IPS-20b (cell line): ENCODE results near the gene CCDC57.

Source experiments
- H3K27ac ChIP-seq: one replicate; pipeline ENCODE4 v1.5.1; 2013; ENCODE audit warnings: low read length
- H3K27me3 ChIP-seq: 2 replicates; pipeline ENCODE4 v1.6.1; 2013; ENCODE audit warnings: mild to moderate bottlenecking, low read length, inconsistent platforms; ENCODE audit not compliant: insufficient read depth
- H3K36me3 ChIP-seq: 2 replicates; pipeline ENCODE4 v1.6.1; 2013; ENCODE audit warnings: low read depth, mild to moderate bottlenecking, inconsistent platforms, low read length, moderate library complexity; ENCODE audit not compliant: insufficient read depth
- H3K4me1 ChIP-seq: 2 replicates; pipeline ENCODE4 v1.6.1; 2013; ENCODE audit warnings: mild to moderate bottlenecking, control low read depth, inconsistent platforms, low read length, moderate library complexity; ENCODE audit not compliant: insufficient read depth
- H3K4me3 ChIP-seq: 2 replicates; pipeline ENCODE4 v1.5.1; 2013; ENCODE audit warnings: mild to moderate bottlenecking, low read length, inconsistent platforms
- H3K9ac ChIP-seq: 2 replicates; pipeline ENCODE4 v1.6.1; 2013; ENCODE audit warnings: low read depth, mild to moderate bottlenecking, inconsistent platforms, low read length, moderate library complexity
- H3K9me3 ChIP-seq: 2 replicates; pipeline ENCODE4 v1.6.1; 2013; ENCODE audit warnings: mild to moderate bottlenecking, low read depth, low read length, inconsistent platforms; ENCODE audit not compliant: insufficient read depth

Gene CCDC57

DNA sequence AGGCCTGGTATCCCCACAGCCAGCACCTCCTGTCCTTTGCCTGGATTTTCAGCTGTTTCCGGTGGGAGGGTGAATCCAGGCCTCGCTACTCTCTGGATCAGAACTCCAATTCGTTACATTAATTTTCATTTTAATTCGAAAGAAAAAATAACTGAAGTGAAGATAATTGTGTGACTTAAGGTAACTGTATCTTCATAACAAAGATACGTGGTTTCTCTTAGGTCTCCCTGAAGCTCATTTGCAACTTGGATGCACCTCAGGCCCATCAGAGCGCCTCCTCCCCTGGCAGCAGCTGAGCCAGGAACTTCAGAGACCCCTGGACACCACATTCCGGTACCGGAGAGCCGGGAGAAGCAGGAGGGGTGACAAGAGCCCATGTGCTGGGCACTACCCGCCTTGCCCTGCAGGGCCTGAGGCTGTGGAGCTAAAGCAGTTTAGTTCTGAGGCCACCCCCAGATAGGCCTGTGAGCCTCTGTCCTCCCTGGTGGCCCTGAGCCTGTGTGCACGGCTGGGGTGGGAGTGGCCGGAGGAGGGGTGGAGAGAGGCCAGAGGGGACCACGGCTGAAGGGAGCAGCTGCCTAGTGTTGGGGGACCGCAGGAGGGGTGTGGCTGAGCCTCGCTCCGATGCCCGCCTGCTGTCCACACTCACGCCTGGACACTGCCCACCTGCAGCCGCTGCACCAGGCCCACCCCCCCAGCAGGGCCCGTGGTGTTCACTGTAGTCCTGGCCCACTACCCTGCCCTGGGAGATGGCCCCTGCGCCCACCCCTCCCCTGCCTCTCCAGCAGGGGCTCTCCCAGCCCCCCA, 135.7 kb downstream of the CCDC57 start:
- no peaks in the 10 kb centered on the region for H3K9me3 ChIP-seq
- H3K27me3 ChIP-seq: peaks cover 5% of the 10 kb centered on the region; the same call in 1 of the 2 replicates
- peaks cover 37% of the 10 kb centered on the region for H3K36me3 ChIP-seq
- no peak overlapping the region for H3K27ac ChIP-seq
- H3K4me3 ChIP-seq: no peak overlapping the region
- H3K9ac ChIP-seq: no peak overlapping the region
- no peaks in the 10 kb centered on the region for H3K4me1 ChIP-seq

DNA sequence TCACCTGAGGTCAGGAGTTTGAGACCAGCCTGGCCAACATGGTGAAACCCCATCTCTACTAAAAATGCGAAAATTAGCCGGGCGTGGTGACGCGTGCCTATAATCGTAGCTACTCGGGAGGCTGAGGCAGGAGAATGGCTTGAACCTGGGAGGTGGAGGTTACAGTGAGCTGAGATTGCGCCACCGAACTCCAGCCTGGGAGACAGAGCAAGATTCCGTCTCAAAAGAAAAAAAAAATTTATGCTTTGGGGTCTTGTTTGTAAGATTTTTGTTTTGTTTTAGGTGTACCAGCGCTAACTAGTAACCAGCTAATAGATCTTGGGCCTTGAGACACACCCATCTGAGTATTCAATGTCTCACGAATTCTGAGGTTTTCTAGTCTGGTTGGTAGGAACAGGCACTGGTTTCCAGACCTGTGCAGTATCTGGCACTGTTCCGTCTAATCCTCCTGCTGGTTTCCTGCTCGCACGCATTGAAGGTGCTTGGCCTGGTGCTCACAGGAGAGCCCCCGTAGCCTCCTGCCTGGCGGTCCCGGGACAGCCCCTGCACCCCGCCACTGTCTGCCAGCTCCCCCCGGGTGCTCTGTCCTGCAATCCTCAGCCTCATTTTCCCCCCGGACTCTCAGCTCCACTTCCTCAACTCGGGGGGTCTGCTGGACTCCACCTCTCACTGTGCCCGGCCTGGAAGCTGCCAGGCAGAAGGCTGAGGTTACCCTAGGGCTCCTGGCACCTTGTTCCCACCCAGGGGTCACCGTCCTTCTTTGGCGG, 136.4 kb downstream of the CCDC57 start:
- H3K9ac ChIP-seq: no peak overlapping the region
- no peak overlapping the region for H3K4me3 ChIP-seq
- no peaks in the 10 kb centered on the region for H3K9me3 ChIP-seq
- no peak overlapping the region for H3K27ac ChIP-seq
- H3K4me1 ChIP-seq: no peaks in the 10 kb centered on the region
- H3K27me3 ChIP-seq: peaks cover 5% of the 10 kb centered on the region; the same call in 1 of the 2 replicates
- peaks cover 32% of the 10 kb centered on the region for H3K36me3 ChIP-seq

DNA sequence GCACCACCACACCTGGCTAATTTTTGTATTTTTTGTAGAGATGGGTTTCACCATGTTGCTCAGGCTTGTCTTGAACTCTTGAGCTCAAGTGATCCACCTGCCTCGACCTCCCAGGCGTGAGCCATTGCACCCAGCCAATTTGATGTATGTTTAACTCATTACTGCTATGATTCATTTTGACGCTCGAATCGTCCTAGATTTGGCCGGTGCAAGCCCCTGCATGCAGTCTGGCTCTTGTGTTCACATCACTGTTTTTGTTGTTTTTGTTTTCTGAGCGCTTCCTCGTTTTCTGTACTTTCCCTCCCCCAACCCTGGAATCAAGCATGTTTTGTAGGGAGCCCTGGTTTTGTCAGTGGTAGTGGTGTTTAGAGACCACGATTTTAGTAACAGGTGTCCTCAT, 139.2 kb downstream of the CCDC57 start:
- Histone ChIP-seq H3K9me3 (no peaks in the 10 kb centered on the region), H3K9ac (no peak overlapping the region), H3K4me1 (no peaks in the 10 kb centered on the region), H3K27me3 (peaks cover 5% of the 10 kb centered on the region; the same call in 1 of the 2 replicates), H3K4me3 (no peak overlapping the region), H3K27ac (no peak overlapping the region), H3K36me3 (peaks cover 8% of the 10 kb centered on the region; the same call in 1 of the 2 replicates)

DNA sequence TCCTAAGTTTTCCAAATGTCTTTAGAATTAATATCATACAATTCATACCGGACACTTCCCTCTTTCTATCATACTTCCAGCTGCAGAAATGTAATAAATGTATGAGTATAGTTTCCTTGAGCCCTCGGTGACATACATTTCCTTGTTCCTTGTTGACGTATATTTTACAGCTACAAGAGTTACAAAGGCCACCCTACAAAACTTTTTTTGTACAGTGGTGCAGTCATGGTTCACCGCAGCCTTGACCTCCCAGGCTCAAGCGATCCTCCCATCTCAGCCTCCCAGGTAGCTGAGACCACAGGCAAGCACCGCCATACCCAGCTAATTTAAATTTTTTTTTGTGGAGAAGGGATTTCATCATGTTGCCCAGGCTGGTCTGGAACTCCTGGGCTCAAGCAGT, 139.8 kb downstream of the CCDC57 start:
- H3K4me1 ChIP-seq: no peaks in the 10 kb centered on the region
- peaks cover 5% of the 10 kb centered on the region; the same call in 1 of the 2 replicates for H3K27me3 ChIP-seq
- H3K27ac ChIP-seq: no peak overlapping the region
- 0 out of 2 replicates have a peak, but pooled peaks cover 3% of the 10 kb centered on the region for H3K36me3 ChIP-seq
- H3K9ac ChIP-seq: no peak overlapping the region
- H3K4me3 ChIP-seq: no peak overlapping the region
- no peaks in the 10 kb centered on the region for H3K9me3 ChIP-seq

DNA sequence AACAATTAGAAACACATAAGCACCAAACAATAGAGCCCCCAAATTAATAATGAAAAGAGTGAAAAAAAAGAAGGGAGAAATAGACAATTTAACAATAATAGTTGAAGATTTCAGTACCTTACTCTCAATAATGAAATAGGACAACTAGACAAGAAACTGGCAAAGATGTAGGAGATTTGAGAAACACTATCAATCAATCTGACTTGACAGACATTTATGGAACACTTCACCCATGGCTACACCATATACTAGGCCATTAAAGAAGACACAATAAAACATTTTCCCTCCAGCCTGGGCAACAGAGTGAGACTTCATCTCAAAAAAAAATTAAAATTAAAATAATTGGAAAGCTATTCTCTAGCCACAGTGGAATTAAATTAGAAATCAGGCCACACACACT, 142.0 kb downstream of the CCDC57 start:
- Histone ChIP-seq H3K27ac (no peak overlapping the region), H3K9ac (no peak overlapping the region), H3K4me1 (peaks cover 4% of the 10 kb centered on the region; the same call in 1 of the 2 replicates), H3K9me3 (no peaks in the 10 kb centered on the region), H3K27me3 (peaks cover 5% of the 10 kb centered on the region; the same call in 1 of the 2 replicates), H3K4me3 (no peak overlapping the region), H3K36me3 (no peaks in the 10 kb centered on the region)

DNA sequence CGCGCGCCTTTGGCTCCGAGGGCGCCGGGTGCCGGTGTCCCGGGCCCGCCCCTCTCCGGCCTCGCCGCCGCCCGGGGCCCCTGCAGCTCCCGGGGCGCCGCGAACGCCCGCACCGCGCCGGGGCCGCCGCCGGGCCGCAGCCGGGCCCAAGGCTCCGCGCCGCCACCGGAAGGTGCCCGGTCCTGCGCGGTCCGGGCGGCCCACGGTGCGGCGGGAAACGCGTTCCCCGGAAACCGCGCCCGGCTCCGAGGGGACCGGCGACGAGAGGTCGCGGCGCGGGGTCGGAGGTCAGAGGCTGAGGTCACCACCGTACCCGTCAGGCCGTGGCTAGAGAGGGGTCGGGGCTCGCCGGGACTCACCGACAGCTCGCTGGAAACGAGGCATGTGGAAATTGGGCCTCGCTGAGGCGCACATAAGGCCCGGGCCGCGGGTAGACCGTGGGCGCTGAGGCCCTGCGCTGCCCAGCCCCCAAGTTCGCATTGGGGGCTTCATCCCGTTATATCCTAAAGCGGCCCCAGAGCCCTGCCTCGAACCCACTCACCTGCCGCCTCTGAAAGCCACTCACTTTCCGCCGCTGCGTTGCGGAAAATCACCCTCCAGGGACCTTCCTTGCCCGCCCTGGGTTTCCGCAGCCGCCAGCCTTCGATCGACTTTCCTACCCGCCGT, 146.9 kb downstream of the CCDC57 start, which contains the start of gene DUS1L:
Gene DUS1L (minus strand): TSS at position 167 of the 666 bp plus-strand sequence. CDS start 745 bp downstream, outside the sequence.
- H3K9me3 ChIP-seq: no peaks in the 10 kb centered on the region
- H3K4me3 ChIP-seq: peak within 1 kb of the TSS; percentile 76
- peaks cover 4% of the 10 kb centered on the region; the same call in 1 of the 2 replicates for H3K4me1 ChIP-seq
- no peak within 1 kb of the TSS for H3K27ac ChIP-seq
- H3K36me3 ChIP-seq: peaks cover 26% of the 10 kb centered on the region
- peak within 1 kb of the TSS; percentile 74 for H3K9ac ChIP-seq
- H3K27me3 ChIP-seq: no peaks in the 10 kb centered on the region

DNA sequence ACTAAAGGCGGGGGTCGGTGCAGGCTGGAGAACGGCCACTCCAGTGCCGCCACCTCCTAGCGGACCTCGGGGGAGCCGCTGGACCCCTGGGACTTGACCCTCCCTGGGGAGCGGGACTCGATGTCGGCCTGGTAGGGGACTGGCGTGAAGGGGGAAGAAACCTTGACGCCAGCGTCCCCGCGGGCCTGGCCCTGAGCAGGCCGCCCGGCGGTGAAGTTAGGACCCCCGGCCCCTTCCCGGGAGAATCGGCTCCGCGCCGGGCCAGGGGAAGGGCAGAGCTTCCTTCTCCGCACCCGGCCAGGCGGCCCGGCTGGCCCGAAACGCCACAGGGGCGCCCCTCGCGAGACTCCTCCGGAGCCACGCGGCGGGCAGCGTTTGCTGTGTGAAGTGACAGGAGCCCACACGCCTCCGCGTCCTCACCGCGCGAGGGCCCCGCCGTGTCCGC, 147.4 kb downstream of the CCDC57 start:
- Histone ChIP-seq H3K9ac (peak overlapping the region; percentile 72), H3K9me3 (no peaks in the 10 kb centered on the region), H3K27ac (no peak overlapping the region), H3K4me1 (peaks cover 4% of the 10 kb centered on the region; the same call in 1 of the 2 replicates), H3K4me3 (peak overlapping the region; percentile 76), H3K27me3 (no peaks in the 10 kb centered on the region), H3K36me3 (peaks cover 31% of the 10 kb centered on the region)

DNA sequence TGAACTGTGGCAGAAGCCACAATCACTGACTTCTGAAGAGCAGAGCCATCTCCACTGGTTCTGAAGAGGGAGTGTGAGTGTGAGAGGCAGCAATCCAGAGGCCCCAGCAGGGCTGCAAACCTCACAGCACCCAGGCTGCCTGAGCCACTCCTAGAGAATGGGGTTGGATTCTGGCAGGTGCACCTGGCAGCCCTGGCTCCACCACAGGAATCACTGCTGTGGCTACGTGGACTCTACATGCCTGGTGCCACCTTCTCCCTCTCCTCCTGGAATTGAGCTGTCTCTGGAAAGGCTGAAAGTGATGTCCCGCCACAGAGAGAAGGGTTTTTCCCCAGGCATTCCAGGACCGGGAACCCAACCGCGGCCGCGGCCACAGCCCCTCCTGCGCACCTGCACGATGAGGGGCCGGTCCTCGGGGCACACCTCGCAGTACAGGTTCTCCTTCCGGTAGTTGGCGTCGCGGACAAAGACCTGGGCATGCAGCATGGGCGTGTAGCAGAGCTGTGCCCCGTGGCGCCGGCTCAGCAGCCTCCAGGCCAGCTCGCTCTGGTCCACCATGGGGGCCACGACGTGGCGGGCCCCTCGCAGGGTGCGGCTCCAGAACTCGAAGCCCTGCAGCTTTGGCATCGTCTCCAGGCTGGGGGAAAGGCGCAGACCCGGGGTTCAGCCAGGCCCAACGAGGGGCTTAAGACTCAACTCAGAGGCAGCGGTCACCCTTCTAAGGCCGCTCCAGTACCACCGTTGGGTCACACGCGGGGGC, 148.0 kb downstream of the CCDC57 start:
- Histone ChIP-seq H3K4me1 (peaks cover 4% of the 10 kb centered on the region; the same call in 1 of the 2 replicates), H3K9me3 (no peaks in the 10 kb centered on the region), H3K36me3 (peaks cover 31% of the 10 kb centered on the region), H3K4me3 (peak overlapping the region; percentile 76), H3K27me3 (no peaks in the 10 kb centered on the region), H3K9ac (peak overlapping the region; percentile 72; the same call in 1 of the 2 replicates), H3K27ac (no peak overlapping the region)

DNA sequence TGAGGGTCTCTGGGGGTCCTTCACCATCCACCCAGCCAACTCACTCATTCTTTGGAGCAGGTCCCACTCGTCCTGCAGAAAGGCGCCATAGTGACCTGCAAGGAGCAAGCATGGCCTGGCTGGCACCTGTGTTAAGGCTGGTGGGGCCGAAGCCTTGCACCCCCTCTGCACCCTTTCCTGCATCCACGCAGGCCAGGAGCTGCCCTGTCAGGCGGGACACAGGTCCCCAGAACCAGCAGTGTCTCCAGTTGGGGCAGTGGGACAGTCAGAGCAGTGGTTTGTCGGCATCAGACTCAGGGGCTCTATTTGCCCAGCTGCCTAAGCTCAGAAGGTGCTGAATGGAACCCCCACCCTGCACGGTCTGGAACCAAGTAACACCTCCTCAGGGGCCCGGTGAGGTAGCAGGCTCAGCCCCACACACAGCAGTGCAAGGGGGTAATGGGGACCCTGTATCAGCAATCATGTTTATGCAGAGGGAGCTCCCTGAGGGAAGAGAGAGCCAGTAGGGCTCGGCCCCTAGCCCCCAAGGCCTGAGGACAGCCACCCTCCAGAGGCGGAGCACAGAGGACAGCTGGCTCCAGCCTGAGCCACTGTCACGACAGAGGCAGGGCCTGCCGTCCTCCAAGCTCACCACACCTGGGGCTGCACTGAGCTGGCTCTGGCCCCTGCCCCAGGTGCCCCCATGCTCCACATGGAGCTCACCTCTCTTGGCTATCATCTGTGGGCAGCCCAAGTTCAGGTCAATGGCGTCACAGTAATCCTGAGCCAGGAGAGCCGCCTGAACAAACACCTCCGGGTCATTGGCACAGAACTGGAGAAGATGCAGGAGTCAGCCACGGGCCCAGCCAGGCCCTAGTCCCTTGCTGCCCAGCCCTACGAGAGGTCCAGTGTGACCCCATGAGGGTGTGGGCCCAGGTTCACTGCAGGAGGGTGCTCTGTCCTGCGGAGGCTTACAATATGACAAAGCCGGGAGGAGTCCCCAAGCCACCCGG, 148.9 kb downstream of the CCDC57 start:
- Histone ChIP-seq H3K9ac (no peak overlapping the region), H3K4me3 (peak overlapping the region; percentile 76; the same call in 1 of the 2 replicates), H3K4me1 (peaks cover 4% of the 10 kb centered on the region; the same call in 1 of the 2 replicates), H3K9me3 (no peaks in the 10 kb centered on the region), H3K27me3 (no peaks in the 10 kb centered on the region), H3K36me3 (peaks cover 34% of the 10 kb centered on the region), H3K27ac (no peak overlapping the region)

DNA sequence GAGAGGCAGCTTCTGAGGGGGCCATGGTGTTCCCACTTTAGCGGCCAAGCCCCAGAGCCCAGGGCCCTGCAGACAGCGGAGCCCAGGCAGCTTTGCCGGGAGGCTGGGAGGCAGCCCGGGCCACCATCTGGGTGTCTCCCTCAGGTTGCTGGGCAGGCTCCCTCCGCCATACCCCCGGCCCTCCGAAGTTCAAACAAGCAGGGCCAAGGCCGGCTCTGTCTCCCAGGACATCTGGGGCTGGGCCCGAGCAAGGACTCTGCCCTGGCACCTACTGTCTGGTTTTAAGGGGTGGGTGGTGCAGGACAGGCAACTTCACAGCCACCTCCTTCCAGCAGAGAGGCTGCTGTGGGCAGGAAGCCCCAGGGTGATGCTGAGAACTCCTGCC, 149.7 kb downstream of the CCDC57 start:
- peaks cover 4% of the 10 kb centered on the region; the same call in 1 of the 2 replicates for H3K4me1 ChIP-seq
- H3K9ac ChIP-seq: no peak overlapping the region
- H3K27me3 ChIP-seq: no peaks in the 10 kb centered on the region
- H3K4me3 ChIP-seq: no peak overlapping the region
- no peaks in the 10 kb centered on the region for H3K9me3 ChIP-seq
- H3K36me3 ChIP-seq: peaks cover 42% of the 10 kb centered on the region
- no peak overlapping the region for H3K27ac ChIP-seq
